AG09319 (cell line): Measurements from ENCODE around the gene DOCK1.

ENCODE experiments used
- DNase-seq: peaks from one replicate; pipeline ENCODE4 v3.0.0-alpha.2; 2010; ENCODE audit warnings: low read depth; ENCODE audit errors: extremely low read depth
- CTCF ChIP-seq: IDR thresholded peaks from 2 replicates; pipeline ENCODE4 v1.5.1; 2011; ENCODE audit warnings: low read depth, mild to moderate bottlenecking, inconsistent platforms, low read length, moderate library complexity

Gene DOCK1

GRCh38 chr10:127378628-127379027 is 473.4 kb downstream of the DOCK1 start:
- no peak for DNase-seq
- no peak for TF ChIP-seq CTCF

- TF ChIP-seq CTCF, result no peak
- DNase-seq, result no peak
Observed at GRCh38 chr10:127384532-127384931, 479.3 kb downstream of the DOCK1 start.

- no peak for DNase-seq
- no peak for TF ChIP-seq CTCF
Observed at GRCh38 chr10:127385066-127385465, 479.8 kb downstream of the DOCK1 start.

- no peak for TF ChIP-seq CTCF
- no peak for DNase-seq
Observed at GRCh38 chr10:127386606-127387327, 481.5 kb downstream of the DOCK1 start.

GRCh38 chr10:127391875-127392274 is 486.6 kb downstream of the DOCK1 start:
- DNase-seq, result no peak
- no peak for TF ChIP-seq CTCF

- no peak for TF ChIP-seq CTCF
- no peak for DNase-seq
Observed at GRCh38 chr10:127392351-127393235, 487.4 kb downstream of the DOCK1 start.
